Measurements from ENCODE around the gene RIPOR3. TPM values are rescaled to one million over a fixed set of nuclear protein-coding genes. Genes with fewer than 3 reads are reported as not detected.

Gene RIPOR3
- total RNA-seq, 1 experiment from 2014 or later, result 0.31 TPM

GRCh38 chr20:50591233-50591852 lies 100.0 kb downstream of the RIPOR3 start:
- no peak for DNase-seq (ENCODE audit: low spot score)

- DNase-seq (ENCODE audit: low spot score), result no peak
Measured at GRCh38 chr20:50590348-50590664, 101.0 kb downstream of the RIPOR3 start.

- no peak for DNase-seq (ENCODE audit: low spot score)
Measured at GRCh38 chr20:50589548-50590347, 101.6 kb downstream of the RIPOR3 start.

GRCh38 chr20:50588034-50588736 lies 103.2 kb downstream of the RIPOR3 start:
- DNase-seq (ENCODE audit: low spot score), result peak; percentile 96

- DNase-seq (ENCODE audit: low spot score), result no peak
Measured at GRCh38 chr20:50587291-50587961, 103.9 kb downstream of the RIPOR3 start.

GRCh38 chr20:50586531-50587232 lies 104.7 kb downstream of the RIPOR3 start:
- no peak for DNase-seq (ENCODE audit: low spot score)

GRCh38 chr20:50585678-50586077 lies 105.7 kb downstream of the RIPOR3 start:
- no peak for DNase-seq (ENCODE audit: low spot score)

GRCh38 chr20:50585214-50585613 lies 106.1 kb downstream of the RIPOR3 start:
- no peak for DNase-seq (ENCODE audit: low spot score)

- no peak for DNase-seq (ENCODE audit: low spot score)
Measured at GRCh38 chr20:50584687-50585086, 106.7 kb downstream of the RIPOR3 start.

GRCh38 chr20:50583442-50584150 lies 107.7 kb downstream of the RIPOR3 start:
- DNase-seq (ENCODE audit: low spot score), result no peak

GRCh38 chr20:50582591-50583234 lies 108.6 kb downstream of the RIPOR3 start:
- no peak for DNase-seq (ENCODE audit: low spot score)

- DNase-seq (ENCODE audit: low spot score), result no peak
Measured at GRCh38 chr20:50582092-50582491, 109.2 kb downstream of the RIPOR3 start.

- no peak for DNase-seq (ENCODE audit: low spot score)
Measured at GRCh38 chr20:50580842-50581544, 110.3 kb downstream of the RIPOR3 start.

GRCh38 chr20:50580016-50580747 lies 111.2 kb downstream of the RIPOR3 start:
- DNase-seq (ENCODE audit: low spot score), result peak; percentile 90

GRCh38 chr20:50579511-50579910 lies 111.8 kb downstream of the RIPOR3 start:
- no peak for DNase-seq (ENCODE audit: low spot score)

GRCh38 chr20:50578778-50579165 lies 112.6 kb downstream of the RIPOR3 start:
- DNase-seq (ENCODE audit: low spot score), result no peak

- DNase-seq (ENCODE audit: low spot score), result no peak
Measured at GRCh38 chr20:50578061-50578777, 113.1 kb downstream of the RIPOR3 start.
